RCC 7860 (cell line): ENCODE data around the gene TRIM44.

Source experiments
- DNase-seq: peaks from one replicate; pipeline ENCODE4 v3.0.0-alpha.2; 2015; ENCODE audit warnings: low spot score
- FAIRE-seq: peaks from 2 replicates; lab custom pipeline; 2012; peaks lifted over from hg19 to GRCh38; lab: Jason Lieb, UNC

The TRIM44 gene

GRCh38 chr11:35662649-35663407, at the start of gene TRIM44:
Gene TRIM44, plus strand, starts transcription at chr11:35662775. Its CDS starts 337 bp downstream, at chr11:35663112.
- FAIRE-seq, result no peak
- DNase-seq, result peak; percentile 64

GRCh38 chr11:35614939-35615569, 47.5 kb upstream of the TRIM44 start:
- no peak for DNase-seq
- FAIRE-seq, result no peak

- DNase-seq, result peak; percentile 60
- FAIRE-seq, result peak; percentile 82
These were observed 46.4 kb upstream of the TRIM44 start for GRCh38 chr11:35615921-35616900.

GRCh38 chr11:35617316-35617686, 45.3 kb upstream of the TRIM44 start:
- FAIRE-seq, result no peak
- no peak for DNase-seq

- peak; percentile 86 for DNase-seq
- peak; percentile 44 for FAIRE-seq
These were observed 44.7 kb upstream of the TRIM44 start, which contains the start of gene FJX1 for GRCh38 chr11:35617687-35618496. Gene FJX1, plus strand, starts transcription at chr11:35618460. Its CDS starts 177 bp downstream, at chr11:35618637.

GRCh38 chr11:35618497-35619115, 44.0 kb upstream of the TRIM44 start:
- DNase-seq (no peak), FAIRE-seq (no peak)

- FAIRE-seq (no peak), DNase-seq (peak; percentile 36)
These were observed 43.3 kb upstream of the TRIM44 start for GRCh38 chr11:35619116-35619854.

- DNase-seq (peak; percentile 71), FAIRE-seq (no peak)
These were observed 42.5 kb upstream of the TRIM44 start for GRCh38 chr11:35619855-35620640.

- DNase-seq (no peak), FAIRE-seq (no peak)
These were observed 41.8 kb upstream of the TRIM44 start for GRCh38 chr11:35620795-35621194.

GRCh38 chr11:35621620-35622019, 41.0 kb upstream of the TRIM44 start:
- no peak for DNase-seq

GRCh38 chr11:35622070-35622469, 40.5 kb upstream of the TRIM44 start:
- peak; percentile 65 for DNase-seq
- peak; percentile 83 for FAIRE-seq

More at GRCh38 chr11:35621620-35622019, 41.0 kb upstream of the TRIM44 start:
- FAIRE-seq, result no peak

- peak; percentile 94 for DNase-seq
- peak; percentile 94 for FAIRE-seq
These were observed 38.9 kb upstream of the TRIM44 start for GRCh38 chr11:35623621-35624168.

GRCh38 chr11:35624316-35624715, 38.3 kb upstream of the TRIM44 start:
- FAIRE-seq (no peak), DNase-seq (no peak)

GRCh38 chr11:35624781-35625180, 37.8 kb upstream of the TRIM44 start:
- no peak for FAIRE-seq
- no peak for DNase-seq

GRCh38 chr11:35626501-35626900, 36.1 kb upstream of the TRIM44 start:
- no peak for DNase-seq
- no peak for FAIRE-seq

GRCh38 chr11:35629511-35629910, 33.1 kb upstream of the TRIM44 start:
- no peak for DNase-seq
- no peak for FAIRE-seq

- FAIRE-seq (peak; percentile 95), DNase-seq (peak; percentile 97)
These were observed 32.7 kb upstream of the TRIM44 start for GRCh38 chr11:35629914-35630313.

- DNase-seq (no peak), FAIRE-seq (no peak)
These were observed 30.7 kb upstream of the TRIM44 start for GRCh38 chr11:35631891-35632290.
